Suprapubic skin (tissue), 4 donors: Measurements from ENCODE around the gene PRDX2. TPM values are rescaled to one million over a fixed set of nuclear protein-coding genes. Genes with fewer than 3 reads are reported as not detected.

Experiments
- DNase-seq, 2 donors: peaks; one replicate each; pipeline ENCODE4 v3.0.0-alpha.2; 2019; ENCODE audit warnings: low spot score in 2 of 2
- H3K27ac ChIP-seq: fragments of 200-600 bp; sonication (generic); one replicate; pipeline ENCODE4 v1.5.1; 2019
- H3K27me3 ChIP-seq: fragments of 200-600 bp; sonication (generic); one replicate; pipeline ENCODE4 v1.5.1; 2019
- H3K36me3 ChIP-seq: fragments of 200-600 bp; sonication (generic); one replicate; pipeline ENCODE4 v1.5.1; 2019
- H3K4me1 ChIP-seq: fragments of 200-600 bp; sonication (generic); one replicate; pipeline ENCODE4 v1.5.1; 2019
- H3K4me3 ChIP-seq: fragments of 200-600 bp; sonication (generic); one replicate; pipeline ENCODE4 v1.5.1; 2019; ENCODE audit warnings: mild to moderate bottlenecking
- H3K9me3 ChIP-seq: fragments of 200-600 bp; sonication (generic); one replicate; pipeline ENCODE4 v1.5.1; 2019
- EP300 ChIP-seq: sonication (generic); formaldehyde crosslinking; IDR thresholded peaks from one replicate; pipeline ENCODE4 v1.6.1; 2017; ENCODE audit warnings: antibody characterized with exemption
- POLR2A ChIP-seq, 2 donors: fragments of 450-650 bp; IDR thresholded peaks; one replicate each; pipeline ENCODE4 v1.6.1; 2017; ENCODE audit warnings: antibody characterized with exemption in 2 of 2, mild to moderate bottlenecking in 2 of 2, moderate library complexity in 2 of 2
- POLR2AphosphoS5 ChIP-seq, 3 donors: sonication (generic); formaldehyde crosslinking; IDR thresholded peaks; one replicate each; pipeline ENCODE4 v1.6.1; 2017; ENCODE audit warnings: antibody characterized with exemption in 3 of 3
- WGBS: methylation state at CpG from one replicate; pipeline ENCODE4 v1.1.5; 2018; 5-methylcytosine and 5-hydroxymethylcytosine counted together
- total RNA-seq, 4 donors: library from RNA; depleted of rRNA; stranded (reverse); fragments of >200 nt; gene quantifications; one replicate each; pipeline ENCODE4 v1.1.0, GENCODE V29; 2016
- TF ChIP-seq, protein P1 (sequence below), 2 donors: fragments of 200-600 bp in 1 of 2; fragments of 450-650 bp in 1 of 2; sonication (generic) in 1 of 2; IDR thresholded peaks; one replicate each; pipeline ENCODE4 v1.5.1; 2016 to 2019; ENCODE audit warnings: antibody characterized with exemption in 2 of 2, mild to moderate bottlenecking in 1 of 2, moderate library complexity in 1 of 2

PRDX2 gene
- total RNA-seq, 4 donors from 2014 or later: 270 to 579 (median 540) TPM

- TF ChIP-seq EP300: no peak
- TF ChIP-seq, protein P1, sequence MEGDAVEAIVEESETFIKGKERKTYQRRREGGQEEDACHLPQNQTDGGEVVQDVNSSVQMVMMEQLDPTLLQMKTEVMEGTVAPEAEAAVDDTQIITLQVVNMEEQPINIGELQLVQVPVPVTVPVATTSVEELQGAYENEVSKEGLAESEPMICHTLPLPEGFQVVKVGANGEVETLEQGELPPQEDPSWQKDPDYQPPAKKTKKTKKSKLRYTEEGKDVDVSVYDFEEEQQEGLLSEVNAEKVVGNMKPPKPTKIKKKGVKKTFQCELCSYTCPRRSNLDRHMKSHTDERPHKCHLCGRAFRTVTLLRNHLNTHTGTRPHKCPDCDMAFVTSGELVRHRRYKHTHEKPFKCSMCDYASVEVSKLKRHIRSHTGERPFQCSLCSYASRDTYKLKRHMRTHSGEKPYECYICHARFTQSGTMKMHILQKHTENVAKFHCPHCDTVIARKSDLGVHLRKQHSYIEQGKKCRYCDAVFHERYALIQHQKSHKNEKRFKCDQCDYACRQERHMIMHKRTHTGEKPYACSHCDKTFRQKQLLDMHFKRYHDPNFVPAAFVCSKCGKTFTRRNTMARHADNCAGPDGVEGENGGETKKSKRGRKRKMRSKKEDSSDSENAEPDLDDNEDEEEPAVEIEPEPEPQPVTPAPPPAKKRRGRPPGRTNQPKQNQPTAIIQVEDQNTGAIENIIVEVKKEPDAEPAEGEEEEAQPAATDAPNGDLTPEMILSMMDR (IDR thresholded peaks at IDR 0.05): no peak
- TF ChIP-seq POLR2AphosphoS5 (IDR thresholded peaks at IDR 0.05): no peak
- TF ChIP-seq POLR2A (IDR thresholded peaks at IDR 0.05): no peak
- H3K36me3 ChIP-seq: peaks cover 53% of the 10 kb centered on the region
- 96% methylated on average over 15 of the region's 15 CpGs for WGBS
Measured at GRCh38 chr19:12767666-12768065, 33.9 kb downstream of the PRDX2 start.

DNA sequence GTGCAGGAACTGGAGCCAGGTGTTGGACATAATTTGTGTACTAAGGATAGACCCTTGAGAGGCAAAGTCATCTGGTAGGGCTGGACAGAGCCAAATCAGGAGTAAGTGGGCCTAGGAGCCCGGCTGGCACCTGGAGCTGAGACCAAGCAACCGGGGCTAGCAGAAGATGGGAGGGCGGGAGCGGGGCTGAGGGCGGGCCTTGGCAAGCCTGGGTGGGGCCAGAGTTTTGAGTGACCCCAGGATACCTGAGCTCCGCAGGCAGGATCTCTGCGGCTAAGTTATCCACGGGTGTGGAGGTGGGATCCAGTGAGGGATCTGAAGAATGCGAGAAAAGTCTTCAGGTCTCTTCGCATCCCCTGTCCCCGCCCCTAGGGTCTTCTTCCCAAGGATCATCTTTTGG is 34.5 kb downstream of the PRDX2 start:
- Histone ChIP-seq H3K27ac (no peak overlapping the region), H3K27me3 (no peaks in the 10 kb centered on the region), H3K36me3 (peaks cover 55% of the 10 kb centered on the region), H3K4me1 (peaks cover 3% of the 10 kb centered on the region), H3K9me3 (no peaks in the 10 kb centered on the region), H3K4me3 (no peak overlapping the region)
- no peak for DNase-seq
- TF ChIP-seq EP300 (no peak), POLR2A (IDR thresholded peaks at IDR 0.05) (no peak)
- WGBS: 89% methylated on average over 11 of the region's 11 CpGs

More at GRCh38 chr19:12767666-12768065, 33.9 kb downstream of the PRDX2 start:
- no peak for DNase-seq
- Histone ChIP-seq H3K9me3 (no peaks in the 10 kb centered on the region), H3K27me3 (no peaks in the 10 kb centered on the region), H3K4me1 (peaks cover 3% of the 10 kb centered on the region), H3K4me3 (no peak overlapping the region), H3K27ac (no peak overlapping the region)

- peaks cover 52% of the 10 kb centered on the region for H3K36me3 ChIP-seq
Measured at GRCh38 chr19:12766051-12766521, 35.5 kb downstream of the PRDX2 start.

GRCh38 chr19:12764698-12765097 is 36.9 kb downstream of the PRDX2 start:
- Histone ChIP-seq H3K9me3 (no peaks in the 10 kb centered on the region), H3K4me3 (no peak overlapping the region), H3K4me1 (no peaks in the 10 kb centered on the region), H3K36me3 (peaks cover 38% of the 10 kb centered on the region), H3K27me3 (no peaks in the 10 kb centered on the region), H3K27ac (no peak overlapping the region)
- TF ChIP-seq POLR2AphosphoS5 (IDR thresholded peaks at IDR 0.05): no peak
- no peak for TF ChIP-seq EP300
- TF ChIP-seq POLR2A (IDR thresholded peaks at IDR 0.05): no peak
- TF ChIP-seq, protein P1 (IDR thresholded peaks at IDR 0.05): no peak
- DNase-seq: no peak
- 96% methylated on average over 16 of the region's 16 CpGs for WGBS

More at GRCh38 chr19:12766051-12766521, 35.5 kb downstream of the PRDX2 start:
- WGBS: under 1% methylated on average over 16 of the region's 30 CpGs
- peaks cover 3% of the 10 kb centered on the region for H3K4me1 ChIP-seq
- no peak overlapping the region for H3K27ac ChIP-seq
- TF ChIP-seq POLR2A (IDR thresholded peaks at IDR 0.05): no peak
- TF ChIP-seq, protein P1 (IDR thresholded peaks at IDR 0.05): peak; percentile 83 to 86
- H3K4me3 ChIP-seq: peak overlapping the region; percentile 33
- DNase-seq: peak in 1 of 2 donors; percentile 92
- no peaks in the 10 kb centered on the region for H3K27me3 ChIP-seq
- H3K9me3 ChIP-seq: no peaks in the 10 kb centered on the region

DNA sequence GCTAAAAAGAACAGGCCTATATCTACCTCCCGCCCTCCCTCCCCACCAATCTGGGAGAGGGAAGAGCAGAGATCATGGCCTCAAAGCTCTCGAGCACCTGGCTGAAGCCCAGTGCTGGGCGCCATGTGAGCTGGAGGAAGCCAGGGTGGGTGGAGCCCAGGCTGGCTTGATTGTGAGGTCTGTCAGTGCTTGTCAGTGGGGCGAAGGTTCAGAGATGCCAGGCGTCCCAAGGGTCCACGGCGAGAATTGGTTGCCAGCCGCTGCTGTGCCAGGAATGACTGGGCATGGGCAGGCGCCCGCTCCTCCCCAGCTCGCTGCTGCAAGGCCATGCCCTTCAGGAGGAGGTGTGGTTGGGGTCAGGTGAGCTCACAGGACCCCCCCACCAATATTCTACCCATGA is 38.5 kb downstream of the PRDX2 start:
- no peak for TF ChIP-seq EP300
- TF ChIP-seq POLR2AphosphoS5 (IDR thresholded peaks at IDR 0.05): no peak
- TF ChIP-seq POLR2A (IDR thresholded peaks at IDR 0.05): no peak
- TF ChIP-seq, protein P1 (IDR thresholded peaks at IDR 0.05): no peak
- Histone ChIP-seq H3K27me3 (no peaks in the 10 kb centered on the region), H3K27ac (no peak overlapping the region), H3K9me3 (no peaks in the 10 kb centered on the region), H3K4me1 (peaks cover under 1% of the 10 kb centered on the region), H3K4me3 (no peak overlapping the region), H3K36me3 (peaks cover 36% of the 10 kb centered on the region)
- DNase-seq: no peak
- WGBS: 84% methylated on average over 8 of the region's 11 CpGs

GRCh38 chr19:12759686-12760085 is 41.9 kb downstream of the PRDX2 start:
- no peak overlapping the region for H3K27ac ChIP-seq
- H3K4me3 ChIP-seq: no peak overlapping the region
- H3K4me1 ChIP-seq: peaks cover 12% of the 10 kb centered on the region
- no peaks in the 10 kb centered on the region for H3K27me3 ChIP-seq
- 90% methylated on average over 6 of the region's 6 CpGs for WGBS
- no peak for DNase-seq
- H3K36me3 ChIP-seq: peaks cover 18% of the 10 kb centered on the region
- no peaks in the 10 kb centered on the region for H3K9me3 ChIP-seq
- TF ChIP-seq POLR2AphosphoS5 (IDR thresholded peaks at IDR 0.05): no peak
- no peak for TF ChIP-seq POLR2A (IDR thresholded peaks at IDR 0.05)
- no peak for TF ChIP-seq EP300
- TF ChIP-seq, protein P1 (IDR thresholded peaks at IDR 0.05): no peak
